ENCODE results near the gene PLEKHG3.
"Not testable (repeated sequence)": the region's sequence is repeated elsewhere in the genome, so short reads cannot be mapped to it uniquely, and the experiment has no call there.

Gene PLEKHG3

DNA sequence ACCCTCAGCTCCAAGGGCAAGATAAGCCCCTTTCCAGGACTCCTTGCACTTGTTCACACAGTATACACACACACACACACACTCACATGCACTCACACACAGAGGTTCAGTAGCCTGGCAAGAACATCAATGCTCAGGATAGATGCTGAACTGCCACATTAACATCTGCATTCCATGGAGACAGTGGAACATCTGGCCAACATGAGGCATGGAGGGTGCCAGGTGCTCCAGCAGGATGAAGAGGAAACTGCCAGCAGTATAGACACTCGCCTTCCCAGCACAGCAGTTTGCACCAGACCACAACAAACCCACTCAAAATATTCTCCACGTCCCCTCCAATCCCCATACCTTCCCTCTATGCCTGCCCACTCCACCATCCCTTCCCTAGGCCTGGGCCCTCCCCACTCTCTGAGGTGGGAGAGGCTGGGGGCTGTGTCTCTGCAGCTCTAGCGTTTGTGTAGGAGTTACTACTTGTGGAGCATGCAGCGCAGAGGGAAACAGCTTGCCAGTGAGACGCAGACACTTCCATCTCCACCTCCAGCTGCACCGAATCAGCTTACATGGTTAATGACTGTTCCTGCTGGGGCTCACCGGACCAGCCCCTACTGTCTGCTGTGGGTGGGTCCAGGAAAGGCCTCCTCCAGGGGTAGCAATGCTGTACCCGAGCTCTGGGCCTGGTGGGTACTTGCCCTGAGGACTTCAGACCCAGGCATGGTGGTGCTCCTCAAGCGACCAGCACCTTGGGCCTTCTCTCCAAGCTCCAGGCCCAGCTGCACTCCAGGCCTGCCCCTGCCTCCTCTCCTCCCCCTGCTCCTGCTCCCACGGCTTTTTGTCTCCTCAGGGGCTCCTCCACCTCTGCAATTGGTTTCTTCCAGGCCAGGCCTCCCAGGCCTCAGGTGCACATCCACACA is 18.6 kb upstream of the PLEKHG3 start:
- FAIRE-seq = no peak
- no peak for DNase-seq (ENCODE audit: extremely low spot score, insufficient read length, low read depth)

DNA sequence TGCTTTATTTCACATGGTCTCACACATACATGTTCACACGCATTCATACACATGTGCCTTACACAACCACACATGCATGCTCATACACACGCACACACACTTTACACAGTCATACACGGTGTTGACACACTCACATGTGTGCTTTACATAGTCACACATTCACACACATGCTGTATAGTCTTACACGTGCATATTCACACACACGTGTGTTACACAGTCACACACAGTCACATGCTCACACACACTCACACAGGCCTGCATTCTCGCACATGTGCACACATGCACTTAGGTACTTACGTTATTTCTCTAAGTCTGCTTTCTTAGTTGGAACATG is 18.0 kb upstream of the PLEKHG3 start:
- FAIRE-seq = no peak

DNA sequence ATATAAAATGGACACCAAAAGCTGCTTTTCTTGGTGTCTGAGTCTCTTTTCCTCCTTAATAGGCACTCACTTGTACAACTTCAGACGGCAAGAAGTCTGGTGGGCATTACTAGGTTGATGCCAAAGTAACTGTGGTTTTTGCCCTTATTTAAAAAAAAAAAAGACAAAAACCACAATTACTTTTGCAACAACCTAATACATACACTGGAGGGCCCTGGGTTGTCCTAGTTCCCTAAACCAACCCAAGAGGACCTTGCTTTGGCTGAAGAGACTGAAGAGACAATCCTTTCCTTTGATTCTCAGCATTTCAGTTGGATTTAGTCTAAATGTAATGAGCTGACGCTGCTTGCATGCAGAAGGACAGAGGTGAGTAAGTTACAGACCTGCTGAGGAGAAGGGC is 16.2 kb upstream of the PLEKHG3 start:
- FAIRE-seq (no peak), DNase-seq (ENCODE audit: extremely low spot score, insufficient read length, low read depth) (no peak)

More for the DNA sequence above, 18.0 kb upstream of the PLEKHG3 start:
- DNase-seq (ENCODE audit: extremely low spot score, insufficient read length, low read depth) = no peak

DNA sequence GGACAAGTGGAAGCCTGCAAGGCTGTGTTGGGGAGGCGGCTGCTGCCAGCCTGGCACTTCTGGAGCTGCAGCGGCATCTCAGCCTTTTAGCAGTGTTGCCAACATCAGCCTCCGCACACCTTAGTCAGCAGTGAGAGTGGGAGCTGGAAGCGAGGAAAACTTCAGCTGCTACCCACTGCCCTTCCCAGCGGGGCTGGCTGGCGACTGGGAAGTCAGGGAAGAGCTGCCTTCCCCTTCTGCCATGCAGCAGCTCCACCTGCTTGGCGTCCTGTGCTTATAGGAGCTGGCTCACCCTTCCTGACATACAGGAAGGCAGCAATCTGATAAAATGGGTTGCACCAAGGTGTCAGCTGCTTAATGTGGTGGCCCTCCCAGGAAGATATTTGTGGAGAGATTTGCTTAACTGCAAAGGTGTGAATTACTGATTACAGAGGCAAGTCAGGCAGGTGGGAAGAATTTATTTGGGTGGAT is 15.4 kb upstream of the PLEKHG3 start:
- FAIRE-seq (no peak), DNase-seq (ENCODE audit: extremely low spot score, insufficient read length, low read depth) (no peak)

DNA sequence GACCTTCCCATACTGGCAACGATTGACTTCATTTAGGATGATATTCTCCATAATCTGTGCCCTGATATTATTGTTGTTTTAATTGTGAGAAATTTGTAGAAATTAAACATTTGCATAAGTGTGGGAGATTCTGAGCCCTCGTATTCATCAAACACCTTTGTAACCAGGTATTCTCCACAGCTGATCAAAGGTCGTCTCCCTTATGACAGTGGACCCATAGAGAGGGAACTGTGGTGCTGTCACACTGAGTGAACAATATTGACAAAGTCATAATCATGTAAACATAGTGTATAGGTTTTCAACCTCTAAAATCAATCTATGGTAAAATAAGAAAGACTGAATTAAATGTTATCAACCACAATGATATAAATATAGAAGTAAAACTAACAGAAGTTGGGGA is 14.9 kb upstream of the PLEKHG3 start:
- DNase-seq (ENCODE audit: extremely low spot score, insufficient read length, low read depth) (no peak), FAIRE-seq (no peak)

GRCh38 chr14:64690607-64691006 is 13.6 kb upstream of the PLEKHG3 start:
- not testable (repeated sequence) for FAIRE-seq; DNase-seq (ENCODE audit: extremely low spot score, insufficient read length, low read depth)

DNA sequence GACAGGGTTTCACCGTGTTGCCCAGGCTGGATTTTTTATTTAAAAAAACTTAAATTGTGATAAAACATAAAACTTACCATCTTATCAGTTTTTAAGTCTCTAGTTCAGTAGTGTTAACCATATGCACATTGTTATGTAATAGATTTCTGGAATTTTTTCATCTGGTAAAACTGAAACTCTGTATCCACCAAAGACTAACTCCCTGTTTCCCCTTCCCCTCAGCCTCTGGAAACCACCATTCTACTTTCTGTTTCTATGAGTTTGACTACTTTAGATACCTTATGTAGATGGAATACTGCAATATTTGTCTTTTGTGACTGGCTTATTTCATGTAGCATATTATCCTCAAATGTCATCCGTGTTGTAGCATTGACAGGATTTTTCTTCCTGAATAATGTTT is 12.8 kb upstream of the PLEKHG3 start:
- FAIRE-seq = no peak

DNA sequence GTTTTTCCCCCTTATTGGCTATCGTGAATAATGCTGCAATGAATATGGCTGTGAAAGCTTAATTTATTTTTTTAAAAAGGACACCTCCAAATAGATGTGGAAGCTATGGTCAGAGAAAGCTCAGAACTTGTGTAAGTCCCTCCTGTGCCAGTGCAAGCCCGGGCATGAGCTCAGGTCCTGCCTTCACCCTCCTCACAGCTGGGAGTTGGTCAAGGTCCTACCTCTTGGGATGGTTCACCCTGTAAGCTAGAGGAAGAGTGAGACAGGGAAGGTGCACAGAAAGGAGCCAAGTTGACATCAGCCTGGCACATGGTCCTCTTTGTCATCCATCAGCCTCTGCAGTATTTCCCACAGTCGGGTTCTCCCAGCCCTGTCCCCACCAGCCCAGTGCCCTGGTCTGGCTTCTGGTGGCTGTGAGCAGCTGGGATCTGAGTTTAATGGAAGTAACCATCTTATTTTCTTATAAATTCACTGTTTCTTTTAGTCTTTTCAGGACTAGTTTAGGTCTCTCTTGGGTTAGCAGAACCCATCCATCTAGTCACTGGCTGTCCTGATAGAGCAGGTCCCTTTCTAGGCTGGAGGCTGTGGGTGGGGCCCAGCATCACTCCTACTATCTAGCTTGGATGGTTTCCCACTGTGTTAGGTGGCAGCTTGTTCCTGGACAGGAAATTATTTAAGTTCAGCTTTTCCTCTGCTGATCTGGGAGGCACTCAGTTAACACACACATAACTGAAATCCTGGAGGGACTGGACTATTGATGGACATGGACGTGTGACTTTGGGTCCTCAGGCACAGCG is 11.8 kb upstream of the PLEKHG3 start:
- DNase-seq (ENCODE audit: extremely low spot score, insufficient read length, low read depth) (no peak), FAIRE-seq (no peak)

More for the DNA sequence above, 12.8 kb upstream of the PLEKHG3 start:
- DNase-seq (ENCODE audit: extremely low spot score, insufficient read length, low read depth) = no peak

GRCh38 chr14:64692986-64693809 is 11.0 kb upstream of the PLEKHG3 start:
- no peak for DNase-seq (ENCODE audit: extremely low spot score, insufficient read length, low read depth)
- FAIRE-seq = no peak

GRCh38 chr14:64693810-64694165 is 10.4 kb upstream of the PLEKHG3 start:
- FAIRE-seq = no peak
- DNase-seq (ENCODE audit: extremely low spot score, insufficient read length, low read depth) = no peak

DNA sequence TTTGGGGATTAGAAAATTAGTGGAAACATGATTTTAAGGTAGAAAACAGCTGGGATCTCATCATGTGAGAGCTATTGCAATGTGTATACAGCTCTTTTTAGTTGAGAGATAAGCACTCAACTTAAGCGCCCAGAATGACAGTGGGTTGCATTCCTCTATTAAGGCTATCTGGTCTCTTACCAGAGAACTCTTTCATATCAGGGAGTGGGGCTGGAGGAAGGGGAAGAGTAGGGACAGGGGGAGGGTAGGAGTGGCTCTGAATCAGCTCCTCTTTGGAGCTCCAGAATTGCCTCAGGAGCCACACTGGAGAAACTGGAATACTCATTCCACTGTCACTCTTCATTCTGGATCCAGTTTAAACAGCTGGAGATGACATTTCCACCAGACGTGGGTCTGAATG is 9.2 kb upstream of the PLEKHG3 start:
- no peak for FAIRE-seq
- DNase-seq (ENCODE audit: extremely low spot score, insufficient read length, low read depth) = no peak

DNA sequence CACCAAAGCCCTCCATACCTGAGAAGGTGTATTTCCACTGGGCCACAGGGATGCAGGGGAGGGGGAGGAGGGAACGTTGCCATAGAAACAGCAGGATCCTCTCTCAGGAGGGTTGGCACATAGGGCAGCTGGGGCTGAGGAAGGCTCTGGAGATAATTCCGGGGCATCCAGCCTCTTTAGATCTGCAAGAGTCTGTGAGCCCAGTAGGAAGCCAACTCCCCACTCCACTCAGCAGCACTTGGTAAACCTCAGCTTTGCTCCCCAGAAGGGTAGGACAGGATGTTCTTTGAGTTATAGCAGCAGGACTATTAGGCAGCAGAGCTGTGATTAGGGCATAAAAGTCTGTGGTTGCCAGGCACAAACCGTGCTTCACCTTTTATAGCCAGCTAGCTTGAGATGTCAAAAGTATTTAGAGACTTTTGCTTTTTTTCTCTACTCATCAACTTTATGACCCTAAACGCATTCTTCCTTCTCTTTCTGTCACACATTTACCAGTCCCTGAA is 7.8 kb upstream of the PLEKHG3 start:
- FAIRE-seq = no peak
- no peak for DNase-seq (ENCODE audit: extremely low spot score, insufficient read length, low read depth)

DNA sequence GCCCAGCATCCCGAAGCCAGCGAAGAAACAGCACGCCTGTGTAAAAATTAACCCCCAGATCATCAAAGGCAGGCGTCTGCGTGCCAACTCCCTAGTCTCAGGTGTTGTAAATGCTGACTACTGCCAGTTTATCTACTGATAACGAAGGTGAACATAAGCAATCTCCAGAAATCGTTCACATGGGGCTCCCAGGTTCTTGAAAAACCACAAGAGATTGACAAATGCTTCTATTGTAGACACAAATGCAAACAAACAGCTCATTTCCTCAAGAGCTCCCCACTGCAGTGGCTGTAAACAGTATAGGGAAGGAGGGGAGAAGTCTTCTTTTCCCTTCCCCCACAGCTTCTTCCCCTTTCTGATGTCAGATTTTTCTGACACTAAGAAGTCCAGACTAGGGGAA is 5.3 kb upstream of the PLEKHG3 start:
- FAIRE-seq (no peak), DNase-seq (ENCODE audit: extremely low spot score, insufficient read length, low read depth) (no peak)

DNA sequence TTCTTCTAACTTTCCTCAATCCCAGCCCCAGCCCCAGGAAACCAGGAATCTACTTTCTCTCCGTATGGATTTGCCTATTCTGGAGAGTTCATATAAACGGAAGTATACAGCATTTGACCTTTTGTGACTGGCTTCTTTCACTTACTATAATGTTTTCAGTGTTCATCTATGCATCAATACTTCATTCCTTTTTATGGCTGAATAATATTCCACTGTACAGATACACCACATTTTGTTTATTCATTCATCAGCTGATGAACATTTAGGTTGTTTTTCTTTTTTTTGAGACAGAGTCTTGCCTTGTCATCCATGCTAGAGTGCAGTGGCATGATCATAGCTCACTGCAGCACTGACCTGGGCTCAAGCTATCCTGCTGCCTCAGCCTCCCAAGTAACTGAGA is 3.9 kb upstream of the PLEKHG3 start:
- FAIRE-seq (no peak), DNase-seq (ENCODE audit: extremely low spot score, insufficient read length, low read depth) (no peak)

DNA sequence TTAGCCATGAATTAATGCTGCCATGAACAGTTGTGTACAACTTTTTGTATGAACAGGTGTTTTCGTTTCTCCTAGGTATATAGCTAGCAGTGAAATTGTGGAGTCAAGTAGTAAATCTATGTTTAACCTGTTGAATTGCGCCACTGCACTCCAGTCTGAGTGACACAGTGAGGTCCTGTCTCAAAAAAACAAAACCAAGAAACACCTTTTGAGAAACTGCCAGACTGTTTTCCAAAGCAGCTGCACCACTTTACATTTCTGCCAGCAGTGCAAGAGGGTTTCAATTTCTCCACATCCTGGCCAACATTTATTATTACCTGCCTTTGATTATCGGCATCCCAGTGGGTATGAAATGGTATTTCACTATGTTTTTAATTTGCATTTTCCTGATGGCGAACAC is 3.3 kb upstream of the PLEKHG3 start:
- DNase-seq (ENCODE audit: extremely low spot score, insufficient read length, low read depth) (no peak), FAIRE-seq (no peak)

DNA sequence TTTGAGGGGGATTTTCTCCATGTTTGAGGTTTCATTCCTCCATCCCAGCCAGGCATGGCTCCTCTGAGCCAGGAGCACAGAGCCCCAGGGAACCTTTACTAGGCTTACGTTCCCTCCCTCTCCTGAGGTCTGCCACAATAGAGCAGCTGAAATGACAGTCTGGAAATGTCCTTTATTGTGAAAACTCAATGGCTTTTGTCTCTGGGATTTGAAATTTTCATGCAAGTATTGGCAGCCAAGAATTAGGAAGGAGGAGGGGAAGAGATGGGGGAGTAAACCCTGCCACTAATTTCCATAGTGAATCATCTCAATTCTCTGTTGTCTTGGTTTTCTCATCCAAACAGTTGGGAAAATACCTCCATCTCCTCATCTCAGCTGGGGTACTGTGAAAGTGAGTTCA is 2.6 kb upstream of the PLEKHG3 start:
- no peak for DNase-seq (ENCODE audit: extremely low spot score, insufficient read length, low read depth)
- no peak for FAIRE-seq

GRCh38 chr14:64702493-64703394 is 1.5 kb upstream of the PLEKHG3 start:
- DNase-seq (ENCODE audit: extremely low spot score, insufficient read length, low read depth) = no peak
- no peak for FAIRE-seq

- FAIRE-seq = no peak
- no peak for DNase-seq (ENCODE audit: extremely low spot score, insufficient read length, low read depth)
Measured at GRCh38 chr14:64703395-64704142, 655 bp upstream of the PLEKHG3 start.

Data from GM18507 (cell line).